IMR-90 (cell line): ENCODE data around the gene EFNA5. TPM values are rescaled to one million over a fixed set of nuclear protein-coding genes. Genes with fewer than 3 reads are reported as not detected.

Experiments
- ATAC-seq: fragments of 200-7000 bp; cut with Tn5 transposase; 2 replicates; pipeline ENCODE4 v1.9.1; 2020; ENCODE audit warnings: low read depth, mild to moderate bottlenecking, moderate library complexity
- BruUV-seq: library from RNA; stranded (reverse); fragments of 400-500 nt; replicated peaks from 2 replicates; lab custom pipeline; 2021; lab: Mats Ljungman, UMichigan
- CTCF ChIA-PET: fragments of 300-600 bp; formaldehyde crosslinking; extraction: SDS; loops from one replicate; lab custom pipeline; 2021; ENCODE audit warnings: antibody characterized with exemption; lab: Yijun Ruan, JAX
- POLR2A ChIA-PET: fragments of 300-600 bp; sonication (Branson Sonifier 250); formaldehyde crosslinking; loops from one replicate; lab custom pipeline; 2022; ENCODE audit warnings: antibody characterized with exemption; ENCODE audit not compliant: unreplicated experiment; lab: Charles Lee
- DNase-seq: peaks from one replicate; pipeline ENCODE4 v3.0.0; 2013
- H2AFZ ChIP-seq: replicated peaks from 2 replicates; pipeline ENCODE3; 2013; ENCODE audit warnings: low read length, mild to moderate bottlenecking; ENCODE audit not compliant: poor library complexity
- H2AK5ac ChIP-seq: 2 replicates; pipeline ENCODE4 v1.6.1; 2013; ENCODE audit warnings: low read depth, low read length, inconsistent platforms
- H2AK9ac ChIP-seq: replicated peaks from 2 replicates; pipeline ENCODE3; 2013; ENCODE audit warnings: mild to moderate bottlenecking, low read depth, low read length, moderate library complexity; ENCODE audit not compliant: poor library complexity
- H2BK120ac ChIP-seq: 2 replicates; pipeline ENCODE4 v1.6.1; 2013; ENCODE audit warnings: low read depth, low read length, inconsistent platforms
- H2BK15ac ChIP-seq: 3 replicates; pipeline ENCODE4 v1.6.1; 2013; ENCODE audit warnings: low read depth, low read length, inconsistent platforms
- H2BK20ac ChIP-seq: 2 replicates; pipeline ENCODE4 v1.6.1; 2013; ENCODE audit warnings: low read depth, mild to moderate bottlenecking, inconsistent platforms, low read length, moderate library complexity
- H2BK5ac ChIP-seq: 2 replicates; pipeline ENCODE4 v1.6.1; 2013; ENCODE audit warnings: mild to moderate bottlenecking, low read depth, low read length, inconsistent platforms; ENCODE audit not compliant: poor library complexity, severe bottlenecking
- H3K14ac ChIP-seq: replicated peaks from 2 replicates; pipeline ENCODE4 v1.6.1; 2013; ENCODE audit warnings: low read depth, low read length, inconsistent platforms
- H3K18ac ChIP-seq: 2 replicates; pipeline ENCODE4 v1.6.1; 2013; ENCODE audit warnings: low read depth, low read length, control low read depth
- H3K23ac ChIP-seq: 2 replicates; pipeline ENCODE4 v1.6.1; 2013; ENCODE audit warnings: low read depth, low read length, inconsistent platforms
- H3K27ac ChIP-seq: 2 replicates; pipeline ENCODE4 v1.5.1; 2013; ENCODE audit warnings: mild to moderate bottlenecking, control low read depth, low read length; ENCODE audit not compliant: insufficient read depth
- H3K27me3 ChIP-seq: 2 replicates; pipeline ENCODE4 v1.6.1; 2013; ENCODE audit warnings: low read length; ENCODE audit not compliant: control insufficient read depth, insufficient read depth
- H3K36me3 ChIP-seq: 2 replicates; pipeline ENCODE4 v1.6.1; 2013; ENCODE audit warnings: low read length, mixed read lengths; ENCODE audit not compliant: control insufficient read depth, insufficient read depth
- H3K4ac ChIP-seq: 2 replicates; pipeline ENCODE4 v1.6.1; 2013; ENCODE audit warnings: low read depth, low read length, inconsistent platforms
- H3K4me1 ChIP-seq: 2 replicates; pipeline ENCODE4 v1.6.1; 2013; ENCODE audit warnings: low read length, mixed read lengths; ENCODE audit not compliant: control insufficient read depth, insufficient read depth
- H3K4me2 ChIP-seq: 2 replicates; pipeline ENCODE4 v1.6.1; 2013; ENCODE audit warnings: low read depth, mild to moderate bottlenecking, control low read depth, low read length, moderate library complexity
- H3K4me3 ChIP-seq: 2 replicates; pipeline ENCODE4 v1.5.1; 2013; ENCODE audit warnings: low read depth, mild to moderate bottlenecking, control low read depth, low read length, moderate library complexity; ENCODE audit not compliant: insufficient read depth
- H3K56ac ChIP-seq: 2 replicates; pipeline ENCODE4 v1.6.1; 2013; ENCODE audit warnings: low read length, inconsistent platforms; ENCODE audit not compliant: insufficient read depth; ENCODE audit errors: extremely low read depth
- H3K79me1 ChIP-seq, 2 experiments: 2 replicates each; pipeline ENCODE4 v1.6.1; 2013; ENCODE audit warnings: low read length in 2 of 2, inconsistent platforms in 1 of 2, low read depth in 1 of 2
- H3K9ac ChIP-seq: 2 replicates; pipeline ENCODE4 v1.6.1; 2013; ENCODE audit warnings: low read depth, low read length, control low read depth
- H3K9me1 ChIP-seq: 2 replicates; pipeline ENCODE4 v1.6.1; 2013; ENCODE audit warnings: low read length, inconsistent platforms; ENCODE audit not compliant: insufficient read depth
- H3K9me3 ChIP-seq: 2 replicates; pipeline ENCODE4 v1.6.1; 2013; ENCODE audit warnings: low read length; ENCODE audit not compliant: control insufficient read depth, insufficient read depth
- H4K20me1 ChIP-seq: 2 replicates; pipeline ENCODE4 v1.6.1; 2013; ENCODE audit warnings: low read length, inconsistent platforms; ENCODE audit not compliant: insufficient read depth
- H4K5ac ChIP-seq: 2 replicates; pipeline ENCODE4 v1.6.1; 2013; ENCODE audit warnings: mild to moderate bottlenecking, low read depth, low read length, control low read depth
- H4K8ac ChIP-seq, 2 experiments: 2 replicates each; pipeline ENCODE4 v1.6.1; 2013; ENCODE audit warnings: low read depth in 2 of 2, low read length in 2 of 2, control low read depth in 1 of 2, inconsistent platforms in 1 of 2
- H4K91ac ChIP-seq: 2 replicates; pipeline ENCODE4 v1.6.1; 2013; ENCODE audit warnings: low read depth, low read length, inconsistent platforms; ENCODE audit not compliant: insufficient read depth
- CHD1 ChIP-seq: IDR thresholded peaks from 2 replicates; pipeline ENCODE4 v1.6.1; 2012; ENCODE audit warnings: low read depth, low read length, improper control_type of control experiment
- ELK1 ChIP-seq: fragments of 150-350 bp; IDR thresholded peaks from 2 replicates; pipeline ENCODE4 v1.6.1; 2016; ENCODE audit warnings: low read depth, mild to moderate bottlenecking, low read length, moderate library complexity, borderline replicate concordance
- MAZ ChIP-seq: IDR thresholded peaks from 2 replicates; pipeline ENCODE4 v1.6.1; 2012; ENCODE audit warnings: low read depth, mild to moderate bottlenecking, low read length, improper control_type of control experiment, moderate library complexity, borderline replicate concordance
- MXI1 ChIP-seq: IDR thresholded peaks from 2 replicates; pipeline ENCODE4 v1.6.1; 2012; ENCODE audit warnings: low read depth, mild to moderate bottlenecking, low read length, moderate library complexity, borderline replicate concordance
- NFE2L2 ChIP-seq: fragments of 150-350 bp; IDR thresholded peaks from 2 replicates; pipeline ENCODE4 v1.6.1; 2016; ENCODE audit warnings: low read depth, mild to moderate bottlenecking, low read length
- POLR2A ChIP-seq: IDR thresholded peaks from 2 replicates; pipeline ENCODE4 v1.6.1; 2012; ENCODE audit warnings: mild to moderate bottlenecking, low read depth, low read length
- RCOR1 ChIP-seq: IDR thresholded peaks from 2 replicates; pipeline ENCODE4 v1.6.1; 2012; ENCODE audit warnings: mild to moderate bottlenecking, low read length, improper control_type of control experiment; ENCODE audit not compliant: insufficient replicate concordance
- SMC3 ChIP-seq: fragments of 150-350 bp; IDR thresholded peaks from 2 replicates; pipeline ENCODE4 v1.6.1; 2016; ENCODE audit warnings: low read depth, mild to moderate bottlenecking, antibody characterized with exemption, low read length, moderate library complexity
- WGBS, 2 experiments: methylation state at CpG; one replicate each; pipeline versions ENCODE4 v1.1.5 to v1.1.7; 2013; ENCODE audit warnings: missing lambda C conversion rate in 2 of 2; ENCODE audit not compliant: insufficient read length in 1 of 2; ENCODE audit errors: extremely low coverage in 2 of 2; 5-methylcytosine and 5-hydroxymethylcytosine counted together
- dilution Hi-C: fragments of 300-500 bp; cut with HindIII; formaldehyde crosslinking; loops from one replicate; pipeline ENCODE4 v1.14.3; 2018; ENCODE audit warnings: low sequenced_read_pairs; ENCODE audit not compliant: unreplicated experiment
- in situ Hi-C: fragments of 300-500 bp; cut with MboI; formaldehyde crosslinking; loops from 3 replicates; pipeline ENCODE4 v1.14.3; 2019; ENCODE audit warnings: low sequenced_read_pairs, inconsistent platforms, mixed read lengths
- intact Hi-C: fragments of 100-400 bp; cut with micrococcal nuclease; formaldehyde crosslinking; loops from 2 replicates; pipeline ENCODE4 v1.10.0; 2022
- polyA plus RNA-seq, 3 experiments: library from polyadenylated mRNA; depleted of rRNA; stranded (reverse); fragments of >200 nt; gene quantifications; 2 replicates each; pipeline ENCODE4 v1.2.3, GENCODE V29; 2012; ENCODE audit warnings: low replicate concordance in 1 of 3
- total RNA-seq: library from RNA; depleted of rRNA; stranded (reverse); fragments of >200 nt; gene quantifications from 2 replicates; pipeline ENCODE4 v1.2.3, GENCODE V29; 2012

Gene EFNA5
- total and polyA plus RNA-seq, 2 of the 4 experiments (the other 2 are of a cell fraction), result 1.5 to 1.6 TPM

GRCh38 chr5:107483231-107484024 lies 187.3 kb downstream of the EFNA5 start:
- no peak overlapping the region for H3K9ac ChIP-seq
- no peak overlapping the region for H2BK5ac ChIP-seq
- no peak overlapping the region for H2AFZ ChIP-seq
- no peak overlapping the region for H2AK5ac ChIP-seq
- CTCF ChIA-PET, result no interaction called here
- DNase-seq (no peak), ATAC-seq (peak; percentile 68)
- dilution Hi-C loops, result no loop called here
- BruUV-seq, result no TSS peak
- H3K14ac ChIP-seq, result no peak overlapping the region
- no peak overlapping the region for H2BK20ac ChIP-seq
- H2BK120ac ChIP-seq, result no peak overlapping the region
- no peak overlapping the region for H4K8ac ChIP-seq
- TF ChIP-seq NFE2L2 (no peak), POLR2A (no peak), ELK1 (no peak), MXI1 (no peak), RCOR1 (no peak), MAZ (no peak), CHD1 (no peak), SMC3 (no peak)
- no peak overlapping the region for H4K5ac ChIP-seq
- peaks cover 3% of the 10 kb centered on the region for H3K4me1 ChIP-seq
- no peak overlapping the region for H3K18ac ChIP-seq
- POLR2A ChIA-PET, result no interaction called here
- in situ Hi-C loops, result no loop called here
- no peak overlapping the region for H3K4me2 ChIP-seq
- H3K9me1 ChIP-seq, result no peaks in the 10 kb centered on the region
- no peaks in the 10 kb centered on the region for H3K27me3 ChIP-seq
- no peaks in the 10 kb centered on the region for H3K9me3 ChIP-seq
- H3K79me1 ChIP-seq, result no peaks in the 10 kb centered on the region
- no peak overlapping the region for H2AK9ac ChIP-seq
- WGBS, 2 experiments, result 93% methylated on average over 3 of the region's 5 CpGs; no CpG with 5 or more reads in 1 of the 2 experiments
- no peak overlapping the region for H3K4ac ChIP-seq
- no peak overlapping the region for H3K4me3 ChIP-seq
- no peak overlapping the region for H4K91ac ChIP-seq
- H3K27ac ChIP-seq, result no peak overlapping the region
- no peaks in the 10 kb centered on the region for H3K36me3 ChIP-seq
- no peaks in the 10 kb centered on the region for H4K20me1 ChIP-seq
- no peak overlapping the region for H3K56ac ChIP-seq
- intact Hi-C loops, result no loop called here
- H2BK15ac ChIP-seq, result no peak overlapping the region
- no peak overlapping the region for H3K23ac ChIP-seq
